NCI-H1092 (cell line): Measurements from ENCODE around the gene RBM17.
"Not testable (repeated sequence)": the region's sequence is repeated elsewhere in the genome, so short reads cannot be mapped to it uniquely, and the experiment has no call there.

ENCODE experiments used
- DNase-seq: peaks from one replicate; lab custom pipeline; 2025; lab: John Stamatoyannopoulos, UW

Gene RBM17

GRCh38 chr10:6088721-6089333 is at the start of gene RBM17:
RBM17 (plus strand) TSS chr10:6089034; CDS start chr10:6097066, 8,032 bp downstream.
- peak; percentile 93 for DNase-seq

GRCh38 chr10:6039711-6040110 is 49.1 kb upstream of the RBM17 start:
- no peak for DNase-seq

- no peak for DNase-seq
These were observed 48.6 kb upstream of the RBM17 start for GRCh38 chr10:6040205-6040604.

- not testable (repeated sequence) for DNase-seq
These were observed 45.5 kb upstream of the RBM17 start for GRCh38 chr10:6043377-6043776.

- no peak for DNase-seq
These were observed 44.8 kb upstream of the RBM17 start for GRCh38 chr10:6044060-6044459.

GRCh38 chr10:6044751-6045313 is 44.0 kb upstream of the RBM17 start:
- no peak for DNase-seq

GRCh38 chr10:6045314-6045848 is 43.5 kb upstream of the RBM17 start:
- DNase-seq = no peak

GRCh38 chr10:6045878-6046772 is 42.7 kb upstream of the RBM17 start:
- no peak for DNase-seq

GRCh38 chr10:6046773-6047611 is 41.8 kb upstream of the RBM17 start:
- DNase-seq = no peak

- no peak for DNase-seq
These were observed 41.0 kb upstream of the RBM17 start for GRCh38 chr10:6047847-6048246.

- no peak for DNase-seq
These were observed 40.4 kb upstream of the RBM17 start for GRCh38 chr10:6048281-6049030.

GRCh38 chr10:6049031-6049400 is 39.8 kb upstream of the RBM17 start:
- no peak for DNase-seq

GRCh38 chr10:6050801-6051445 is 37.9 kb upstream of the RBM17 start:
- DNase-seq = no peak

GRCh38 chr10:6052247-6053221 is 36.3 kb upstream of the RBM17 start:
- no peak for DNase-seq

GRCh38 chr10:6053303-6053702 is 35.5 kb upstream of the RBM17 start:
- DNase-seq = no peak

- DNase-seq = no peak
These were observed 34.8 kb upstream of the RBM17 start for GRCh38 chr10:6053816-6054631.

- DNase-seq = no peak
These were observed 34.0 kb upstream of the RBM17 start for GRCh38 chr10:6054884-6055283.

GRCh38 chr10:6055929-6056328 is 32.9 kb upstream of the RBM17 start:
- no peak for DNase-seq
